ENCODE results near the gene KIF26B. TPM values are rescaled to one million over a fixed set of nuclear protein-coding genes. Genes with fewer than 3 reads are reported as not detected.

KIF26B gene
- total and polyA plus RNA-seq, 2 of the 4 experiments (the other 2 are of a cell fraction) = 0.53 to 0.54 TPM

GRCh38 chr1:245172026-245172425 is 17.2 kb downstream of the KIF26B start:
- TF ChIP-seq RAD21 (IDR thresholded peaks at IDR 0.05; ENCODE audit: low read length) = no peak
- TF ChIP-seq USF2 (IDR thresholded peaks at IDR 0.05; ENCODE audit: low read depth, low read length) = no peak
- no peak for TF ChIP-seq SMC3 (IDR thresholded peaks at IDR 0.05; ENCODE audit: low read depth, low read length)
- TF ChIP-seq POLR2A (IDR thresholded peaks at IDR 0.05; ENCODE audit: low read depth, low read length) = no peak
- TF ChIP-seq CEBPB (IDR thresholded peaks at IDR 0.05; ENCODE audit: low read depth, low read length) = no peak
- TF ChIP-seq RCOR1 (IDR thresholded peaks at IDR 0.05; ENCODE audit: insufficient replicate concordance, low read length) = no peak
- no peak for TF ChIP-seq MAFK (IDR thresholded peaks at IDR 0.05; ENCODE audit: low read depth, low read length)
- TF ChIP-seq MAZ (IDR thresholded peaks at IDR 0.05; ENCODE audit: borderline replicate concordance, low read depth, low read length) = no peak
- TF ChIP-seq CHD1 (IDR thresholded peaks at IDR 0.05; ENCODE audit: low read depth, low read length) = no peak
- TF ChIP-seq ELK1 (IDR thresholded peaks at IDR 0.05; ENCODE audit: borderline replicate concordance, low read depth, low read length) = no peak
- TF ChIP-seq BHLHE40 (IDR thresholded peaks at IDR 0.05; ENCODE audit: low read depth, low read length) = no peak
- no peak for TF ChIP-seq RFX5 (IDR thresholded peaks at IDR 0.05; ENCODE audit: low read depth, low read length)
- TF ChIP-seq CTCF (conservative IDR thresholded peaks at IDR 0.05; ENCODE audit: low read depth, low read length) = no peak
- no peak for TF ChIP-seq FOS (IDR thresholded peaks at IDR 0.05; ENCODE audit: low read depth, low read length)
- no peak for TF ChIP-seq MXI1 (IDR thresholded peaks at IDR 0.05; ENCODE audit: borderline replicate concordance, low read depth, low read length)
- TF ChIP-seq NFE2L2 (IDR thresholded peaks at IDR 0.05; ENCODE audit: low read depth, low read length) = no peak
- no peak overlapping the region for H3K27ac ChIP-seq (ENCODE audit: insufficient read depth, low read length)
- no peaks in the 10 kb centered on the region for H3K27me3 ChIP-seq (ENCODE audit: control insufficient read depth, insufficient read depth, low read length)
- H2BK120ac ChIP-seq (ENCODE audit: low read depth, low read length) = no peak overlapping the region
- no peak overlapping the region for H2BK15ac ChIP-seq (ENCODE audit: low read depth, low read length)
- ATAC-seq (ENCODE audit: low read depth) = no peak
- in situ Hi-C loops (cut with MboI; ENCODE audit: low sequenced_read_pairs) = loop anchor here (25.0 kb wide), 1 partner anchor 1515 kb away; no protein-coding TSS in a partner anchor
- no peak overlapping the region for H3K14ac ChIP-seq (replicated peaks; ENCODE audit: low read depth, low read length)
- no peak overlapping the region for H2AK9ac ChIP-seq (replicated peaks; ENCODE audit: low read depth, low read length, poor library complexity)
- dilution Hi-C loops (cut with HindIII; ENCODE audit: low sequenced_read_pairs, unreplicated experiment) = no loop called here
- H3K79me1 ChIP-seq (ENCODE audit: low read depth in 1 of 2, low read length in 2 of 2) = peaks cover 0 to 3% of the 10 kb centered on the region in 2 experiments; a peak in 1 of 4 replicates
- no peak overlapping the region for H4K91ac ChIP-seq (ENCODE audit: insufficient read depth, low read depth, low read length)
- no CpG with 5 or more reads among the region's 7 CpGs for WGBS, 2 experiments (ENCODE audit: extremely low coverage in 2 of 2, insufficient read length in 1 of 2)
- intact Hi-C loops (cut with micrococcal nuclease) = no loop called here
- no peak overlapping the region for H4K5ac ChIP-seq (ENCODE audit: low read depth, low read length)
- H4K8ac ChIP-seq (ENCODE audit: low read depth in 2 of 2, low read length in 2 of 2) = no peak overlapping the region
- CTCF ChIA-PET = no interaction called here
- no peak overlapping the region for H3K4me3 ChIP-seq (ENCODE audit: insufficient read depth, low read depth, low read length)
- no peak for DNase-seq
- peaks cover 4% of the 10 kb centered on the region for H3K36me3 ChIP-seq (ENCODE audit: control insufficient read depth, insufficient read depth, low read length)
- H4K20me1 ChIP-seq (ENCODE audit: insufficient read depth, low read length) = no peaks in the 10 kb centered on the region
- no peaks in the 10 kb centered on the region; the same call in 1 of the 2 replicates for H3K9me3 ChIP-seq (ENCODE audit: control insufficient read depth, insufficient read depth, low read length)
- H2AK5ac ChIP-seq (ENCODE audit: low read depth, low read length) = no peak overlapping the region
- BruUV-seq (replicated peaks) = no TSS peak
- no peak overlapping the region for H3K9ac ChIP-seq (ENCODE audit: low read depth, low read length)
- no peaks in the 10 kb centered on the region for H3K4me1 ChIP-seq (ENCODE audit: control insufficient read depth, insufficient read depth, low read length)
- no peak overlapping the region for H3K18ac ChIP-seq (ENCODE audit: low read depth, low read length)
- no peak overlapping the region for H2BK20ac ChIP-seq (ENCODE audit: low read depth, low read length)
- H3K56ac ChIP-seq (ENCODE audit: extremely low read depth, insufficient read depth, low read length) = no peak overlapping the region
- H3K23ac ChIP-seq (ENCODE audit: low read depth, low read length) = no peak overlapping the region
- H3K4ac ChIP-seq (ENCODE audit: low read depth, low read length) = no peak overlapping the region
- no peak overlapping the region for H3K4me2 ChIP-seq (ENCODE audit: low read depth, low read length)
- POLR2A ChIA-PET (ENCODE audit: unreplicated experiment) = no interaction called here
- H2BK5ac ChIP-seq (ENCODE audit: low read depth, low read length, poor library complexity, severe bottlenecking) = no peak overlapping the region
- no peaks in the 10 kb centered on the region for H3K9me1 ChIP-seq (ENCODE audit: insufficient read depth, low read length)
- no peak overlapping the region for H2AFZ ChIP-seq (replicated peaks; ENCODE audit: low read length, poor library complexity)

All from IMR-90 (cell line).